GM12891 (cell line): ENCODE results near the gene ACE.

Source experiments
- DNase-seq: peaks from one replicate; pipeline ENCODE4 v3.0.0; 2011; ENCODE audit warnings: low spot score; ENCODE audit not compliant: insufficient read length
- FAIRE-seq: peaks from 2 replicates; lab custom pipeline; 2011; peaks lifted over from hg19 to GRCh38; lab: Jason Lieb, UNC
- PAX5 ChIP-seq: IDR thresholded peaks from 2 replicates; pipeline ENCODE4 v1.6.1; 2011; ENCODE audit warnings: low read length, moderate library complexity, mild to moderate bottlenecking; ENCODE audit not compliant: insufficient read depth, severe bottlenecking
- POLR2A ChIP-seq: IDR thresholded peaks from 2 replicates; pipeline ENCODE4 v1.6.1; 2011; ENCODE audit warnings: low read depth, low read length, control low read depth
- POLR2AphosphoS5 ChIP-seq: IDR thresholded peaks from 2 replicates; pipeline ENCODE4 v1.6.1; 2011; ENCODE audit warnings: low read depth, low read length, control low read depth
- POU2F2 ChIP-seq: IDR thresholded peaks from 2 replicates; pipeline ENCODE4 v1.6.1; 2011; ENCODE audit warnings: low read depth, mild to moderate bottlenecking, control low read depth, low read length, moderate library complexity
- SPI1 ChIP-seq: IDR thresholded peaks from 2 replicates; pipeline ENCODE4 v1.6.1; 2011; ENCODE audit warnings: low read depth, low read length, control low read depth
- TAF1 ChIP-seq: IDR thresholded peaks from 2 replicates; pipeline ENCODE4 v1.6.1; 2011; ENCODE audit warnings: low read depth, low read length, control low read depth

The ACE gene

GRCh38 chr17:63540590-63540989 is 63.7 kb downstream of the ACE start:
- TF ChIP-seq SPI1 (no peak), TAF1 (no peak), POLR2AphosphoS5 (no peak), PAX5 (no peak), POU2F2 (no peak), POLR2A (no peak)
- FAIRE-seq, result no peak
- DNase-seq, result no peak

- DNase-seq (no peak), FAIRE-seq (no peak)
- TF ChIP-seq POLR2A, result no peak
- TF ChIP-seq POLR2AphosphoS5, result no peak
- no peak for TF ChIP-seq POU2F2
These were observed 65.3 kb downstream of the ACE start for GRCh38 chr17:63542218-63542545.

GRCh38 chr17:63542942-63543821 is 66.3 kb downstream of the ACE start:
- FAIRE-seq, result no peak
- no peak for TF ChIP-seq PAX5
- TF ChIP-seq POLR2A, result no peak
- TF ChIP-seq POLR2AphosphoS5, result no peak
- TF ChIP-seq SPI1, result no peak
- TF ChIP-seq TAF1, result no peak
- TF ChIP-seq POU2F2, result no peak
- no peak for DNase-seq

- DNase-seq (no peak), FAIRE-seq (no peak)
- TF ChIP-seq SPI1, result no peak
- no peak for TF ChIP-seq PAX5
- TF ChIP-seq TAF1, result no peak
- no peak for TF ChIP-seq POLR2AphosphoS5
- no peak for TF ChIP-seq POU2F2
- TF ChIP-seq POLR2A, result no peak
These were observed 67.1 kb downstream of the ACE start for GRCh38 chr17:63543822-63544420.

- peak; percentile 1 for DNase-seq
- no peak for FAIRE-seq
- TF ChIP-seq PAX5 (no peak), TAF1 (no peak), POU2F2 (no peak)
These were observed 67.8 kb downstream of the ACE start for GRCh38 chr17:63544467-63545301.

- FAIRE-seq (no peak), DNase-seq (no peak)
- TF ChIP-seq PAX5 (no peak), POLR2A (no peak), TAF1 (no peak), SPI1 (no peak), POU2F2 (no peak), POLR2AphosphoS5 (no peak)
These were observed 69.6 kb downstream of the ACE start for GRCh38 chr17:63546308-63547082.

- TF ChIP-seq POLR2A (no peak), SPI1 (no peak), TAF1 (no peak), PAX5 (no peak), POU2F2 (no peak), POLR2AphosphoS5 (no peak)
- DNase-seq (no peak), FAIRE-seq (no peak)
These were observed 70.2 kb downstream of the ACE start for GRCh38 chr17:63547083-63547523.
